ENCODE measurements around the gene ELP5. TPM values are rescaled to one million over a fixed set of nuclear protein-coding genes. Genes with fewer than 3 reads are reported as not detected.

Gene ELP5
- total and polyA plus RNA-seq, 2 experiments from 2014 or later = 38.3 to 41.4 TPM

- Histone ChIP-seq H3K36me3 (ENCODE audit: insufficient read depth) (peaks cover 5% of the 10 kb centered on the region; the same call in 1 of the 2 replicates), H3K9me2 (ENCODE audit: insufficient read depth) (no peaks in the 10 kb centered on the region), H3K4me3 (peak overlapping the region; percentile 89), H3K27me3 (ENCODE audit: insufficient read depth) (peaks cover 10% of the 10 kb centered on the region), H3F3A (replicated peaks; ENCODE audit: low read depth) (peaks cover 15% of the 10 kb centered on the region; the same call in 1 of the 2 replicates), H4K20me1 (replicated peaks; ENCODE audit: insufficient read depth) (peaks cover 3% of the 10 kb centered on the region; the same call in 1 of the 2 replicates), H3K4me1 (ENCODE audit: insufficient read depth) (peaks cover 13% of the 10 kb centered on the region; the same call in 1 of the 2 replicates), H2AFZ (peak overlapping the region; percentile 74), H3K4me2 (peak overlapping the region; percentile 86), H3K27ac (ENCODE audit: low read depth) (no peak overlapping the region), H3K79me2 (replicated peaks; ENCODE audit: insufficient read depth) (no peaks in the 10 kb centered on the region)
- Mint-ChIP-seq H3K9me3 (no peaks in the 10 kb centered on the region; the same call in 2 of the 3 replicates), H3K4me1 (peaks cover 24% of the 10 kb centered on the region), H3K27ac (no peak overlapping the region), H3K4me3 (peak overlapping the region; percentile 59), H3K36me3 (ENCODE audit: low read depth) (peaks cover 7% of the 10 kb centered on the region), H3K27me3 (ENCODE audit: insufficient read depth, low read depth, poor library complexity) (peaks cover 19% of the 10 kb centered on the region)
- TF ChIP-seq ETS1 (IDR thresholded peaks at IDR 0.05) (no peak), STAT1 (IDR thresholded peaks at IDR 0.05; ENCODE audit: unreplicated experiment) (no peak), POLR2AphosphoS5 (IDR thresholded peaks at IDR 0.05; ENCODE audit: low read depth) (no peak), ZNF331 (CRISPR knock-in tag; IDR thresholded peaks at IDR 0.05; ENCODE audit: low read depth) (no peak), REST (IDR thresholded peaks at IDR 0.05; ENCODE audit: unreplicated experiment) (no peak), EZH2phosphoT487 (IDR thresholded peaks at IDR 0.05; ENCODE audit: unreplicated experiment) (no peak), EZH2 (IDR thresholded peaks at IDR 0.05; ENCODE audit: low read depth, unreplicated experiment) (no peak), JUNB (IDR thresholded peaks at IDR 0.05; ENCODE audit: unreplicated experiment) (no peak), CREB1 (CRISPR knock-in tag; IDR thresholded peaks at IDR 0.05; ENCODE audit: low read depth) (no peak), NANOG (IDR thresholded peaks at IDR 0.05; ENCODE audit: borderline replicate concordance) (no peak), ZNF114 (CRISPR knock-in tag; IDR thresholded peaks at IDR 0.05) (no peak)
- TF ChIP-seq, protein P1, sequence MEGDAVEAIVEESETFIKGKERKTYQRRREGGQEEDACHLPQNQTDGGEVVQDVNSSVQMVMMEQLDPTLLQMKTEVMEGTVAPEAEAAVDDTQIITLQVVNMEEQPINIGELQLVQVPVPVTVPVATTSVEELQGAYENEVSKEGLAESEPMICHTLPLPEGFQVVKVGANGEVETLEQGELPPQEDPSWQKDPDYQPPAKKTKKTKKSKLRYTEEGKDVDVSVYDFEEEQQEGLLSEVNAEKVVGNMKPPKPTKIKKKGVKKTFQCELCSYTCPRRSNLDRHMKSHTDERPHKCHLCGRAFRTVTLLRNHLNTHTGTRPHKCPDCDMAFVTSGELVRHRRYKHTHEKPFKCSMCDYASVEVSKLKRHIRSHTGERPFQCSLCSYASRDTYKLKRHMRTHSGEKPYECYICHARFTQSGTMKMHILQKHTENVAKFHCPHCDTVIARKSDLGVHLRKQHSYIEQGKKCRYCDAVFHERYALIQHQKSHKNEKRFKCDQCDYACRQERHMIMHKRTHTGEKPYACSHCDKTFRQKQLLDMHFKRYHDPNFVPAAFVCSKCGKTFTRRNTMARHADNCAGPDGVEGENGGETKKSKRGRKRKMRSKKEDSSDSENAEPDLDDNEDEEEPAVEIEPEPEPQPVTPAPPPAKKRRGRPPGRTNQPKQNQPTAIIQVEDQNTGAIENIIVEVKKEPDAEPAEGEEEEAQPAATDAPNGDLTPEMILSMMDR (conservative IDR thresholded peaks at IDR 0.05; ENCODE audit: low read depth in 2 of 2) = no peak
- TF ChIP-seq, protein P2, sequence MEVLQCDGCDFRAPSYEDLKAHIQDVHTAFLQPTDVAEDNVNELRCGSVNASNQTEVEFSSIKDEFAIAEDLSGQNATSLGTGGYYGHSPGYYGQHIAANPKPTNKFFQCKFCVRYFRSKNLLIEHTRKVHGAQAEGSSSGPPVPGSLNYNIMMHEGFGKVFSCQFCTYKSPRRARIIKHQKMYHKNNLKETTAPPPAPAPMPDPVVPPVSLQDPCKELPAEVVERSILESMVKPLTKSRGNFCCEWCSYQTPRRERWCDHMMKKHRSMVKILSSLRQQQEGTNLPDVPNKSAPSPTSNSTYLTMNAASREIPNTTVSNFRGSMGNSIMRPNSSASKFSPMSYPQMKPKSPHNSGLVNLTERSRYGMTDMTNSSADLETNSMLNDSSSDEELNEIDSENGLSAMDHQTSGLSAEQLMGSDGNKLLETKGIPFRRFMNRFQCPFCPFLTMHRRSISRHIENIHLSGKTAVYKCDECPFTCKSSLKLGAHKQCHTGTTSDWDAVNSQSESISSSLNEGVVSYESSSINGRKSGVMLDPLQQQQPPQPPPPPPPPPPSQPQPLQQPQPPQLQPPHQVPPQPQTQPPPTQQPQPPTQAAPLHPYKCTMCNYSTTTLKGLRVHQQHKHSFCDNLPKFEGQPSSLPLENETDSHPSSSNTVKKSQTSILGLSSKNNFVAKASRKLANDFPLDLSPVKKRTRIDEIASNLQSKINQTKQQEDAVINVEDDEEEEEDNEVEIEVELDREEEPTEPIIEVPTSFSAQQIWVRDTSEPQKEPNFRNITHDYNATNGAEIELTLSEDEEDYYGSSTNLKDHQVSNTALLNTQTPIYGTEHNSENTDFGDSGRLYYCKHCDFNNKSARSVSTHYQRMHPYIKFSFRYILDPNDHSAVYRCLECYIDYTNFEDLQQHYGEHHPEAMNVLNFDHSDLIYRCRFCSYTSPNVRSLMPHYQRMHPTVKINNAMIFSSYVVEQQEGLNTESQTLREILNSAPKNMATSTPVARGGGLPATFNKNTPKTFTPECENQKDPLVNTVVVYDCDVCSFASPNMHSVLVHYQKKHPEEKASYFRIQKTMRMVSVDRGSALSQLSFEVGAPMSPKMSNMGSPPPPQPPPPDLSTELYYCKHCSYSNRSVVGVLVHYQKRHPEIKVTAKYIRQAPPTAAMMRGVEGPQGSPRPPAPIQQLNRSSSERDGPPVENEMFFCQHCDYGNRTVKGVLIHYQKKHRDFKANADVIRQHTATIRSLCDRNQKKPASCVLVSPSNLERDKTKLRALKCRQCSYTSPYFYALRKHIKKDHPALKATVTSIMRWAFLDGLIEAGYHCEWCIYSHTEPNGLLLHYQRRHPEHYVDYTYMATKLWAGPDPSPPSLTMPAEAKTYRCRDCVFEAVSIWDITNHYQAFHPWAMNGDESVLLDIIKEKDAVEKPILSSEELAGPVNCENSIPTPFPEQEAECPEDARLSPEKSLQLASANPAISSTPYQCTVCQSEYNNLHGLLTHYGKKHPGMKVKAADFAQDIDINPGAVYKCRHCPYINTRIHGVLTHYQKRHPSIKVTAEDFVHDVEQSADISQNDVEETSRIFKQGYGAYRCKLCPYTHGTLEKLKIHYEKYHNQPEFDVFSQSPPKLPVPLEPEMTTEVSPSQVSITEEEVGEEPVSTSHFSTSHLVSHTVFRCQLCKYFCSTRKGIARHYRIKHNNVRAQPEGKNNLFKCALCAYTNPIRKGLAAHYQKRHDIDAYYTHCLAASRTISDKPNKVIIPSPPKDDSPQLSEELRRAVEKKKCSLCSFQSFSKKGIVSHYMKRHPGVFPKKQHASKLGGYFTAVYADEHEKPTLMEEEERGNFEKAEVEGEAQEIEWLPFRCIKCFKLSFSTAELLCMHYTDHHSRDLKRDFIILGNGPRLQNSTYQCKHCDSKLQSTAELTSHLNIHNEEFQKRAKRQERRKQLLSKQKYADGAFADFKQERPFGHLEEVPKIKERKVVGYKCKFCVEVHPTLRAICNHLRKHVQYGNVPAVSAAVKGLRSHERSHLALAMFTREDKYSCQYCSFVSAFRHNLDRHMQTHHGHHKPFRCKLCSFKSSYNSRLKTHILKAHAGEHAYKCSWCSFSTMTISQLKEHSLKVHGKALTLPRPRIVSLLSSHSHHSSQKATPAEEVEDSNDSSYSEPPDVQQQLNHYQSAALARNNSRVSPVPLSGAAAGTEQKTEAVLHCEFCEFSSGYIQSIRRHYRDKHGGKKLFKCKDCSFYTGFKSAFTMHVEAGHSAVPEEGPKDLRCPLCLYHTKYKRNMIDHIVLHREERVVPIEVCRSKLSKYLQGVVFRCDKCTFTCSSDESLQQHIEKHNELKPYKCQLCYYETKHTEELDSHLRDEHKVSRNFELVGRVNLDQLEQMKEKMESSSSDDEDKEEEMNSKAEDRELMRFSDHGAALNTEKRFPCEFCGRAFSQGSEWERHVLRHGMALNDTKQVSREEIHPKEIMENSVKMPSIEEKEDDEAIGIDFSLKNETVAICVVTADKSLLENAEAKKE (CRISPR knock-in tag; IDR thresholded peaks at IDR 0.05) = no peak
- peak; percentile 45 for DNase-seq (ENCODE audit: low spot score)
- ATAC-seq = peak; percentile 6
Observed at GRCh38 chr17:7281953-7282751, 30.1 kb downstream of the ELP5 start.

All from GM23338 (cell line).